ENCODE measurements around the gene GRIK3. TPM values are rescaled to one million over a fixed set of nuclear protein-coding genes. Genes with fewer than 3 reads are reported as not detected.

GRIK3 gene
- total and polyA plus RNA-seq, 11 donors, result 0.06 to 1.6 (median 0.29) TPM

GRCh38 chr1:36821386-36821785 lies 212.9 kb downstream of the GRIK3 start:
- Histone ChIP-seq H3K27me3 (peaks cover 0 to 61% (median 10%) of the 10 kb centered on the region in 9 donors), H3K4me3 (no peak overlapping the region), H3K27ac (no peak overlapping the region), H3K4me1 (no peaks in the 10 kb centered on the region), H3K9me3 (no peaks in the 10 kb centered on the region), H3K36me3 (no peaks in the 10 kb centered on the region)
- intact Hi-C loops (cut with DNase I), result no loop called here
- no peak for TF ChIP-seq POLR2A (IDR thresholded peaks at IDR 0.05)
- TF ChIP-seq, protein P1, sequence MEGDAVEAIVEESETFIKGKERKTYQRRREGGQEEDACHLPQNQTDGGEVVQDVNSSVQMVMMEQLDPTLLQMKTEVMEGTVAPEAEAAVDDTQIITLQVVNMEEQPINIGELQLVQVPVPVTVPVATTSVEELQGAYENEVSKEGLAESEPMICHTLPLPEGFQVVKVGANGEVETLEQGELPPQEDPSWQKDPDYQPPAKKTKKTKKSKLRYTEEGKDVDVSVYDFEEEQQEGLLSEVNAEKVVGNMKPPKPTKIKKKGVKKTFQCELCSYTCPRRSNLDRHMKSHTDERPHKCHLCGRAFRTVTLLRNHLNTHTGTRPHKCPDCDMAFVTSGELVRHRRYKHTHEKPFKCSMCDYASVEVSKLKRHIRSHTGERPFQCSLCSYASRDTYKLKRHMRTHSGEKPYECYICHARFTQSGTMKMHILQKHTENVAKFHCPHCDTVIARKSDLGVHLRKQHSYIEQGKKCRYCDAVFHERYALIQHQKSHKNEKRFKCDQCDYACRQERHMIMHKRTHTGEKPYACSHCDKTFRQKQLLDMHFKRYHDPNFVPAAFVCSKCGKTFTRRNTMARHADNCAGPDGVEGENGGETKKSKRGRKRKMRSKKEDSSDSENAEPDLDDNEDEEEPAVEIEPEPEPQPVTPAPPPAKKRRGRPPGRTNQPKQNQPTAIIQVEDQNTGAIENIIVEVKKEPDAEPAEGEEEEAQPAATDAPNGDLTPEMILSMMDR (IDR thresholded peaks at IDR 0.05), result no peak
- no peak for ATAC-seq
- WGBS, 4 donors, result 68 to 76% (median 75%) methylated on average over 7 of the region's 7 CpGs
- DNase-seq, result no peak

DNA sequence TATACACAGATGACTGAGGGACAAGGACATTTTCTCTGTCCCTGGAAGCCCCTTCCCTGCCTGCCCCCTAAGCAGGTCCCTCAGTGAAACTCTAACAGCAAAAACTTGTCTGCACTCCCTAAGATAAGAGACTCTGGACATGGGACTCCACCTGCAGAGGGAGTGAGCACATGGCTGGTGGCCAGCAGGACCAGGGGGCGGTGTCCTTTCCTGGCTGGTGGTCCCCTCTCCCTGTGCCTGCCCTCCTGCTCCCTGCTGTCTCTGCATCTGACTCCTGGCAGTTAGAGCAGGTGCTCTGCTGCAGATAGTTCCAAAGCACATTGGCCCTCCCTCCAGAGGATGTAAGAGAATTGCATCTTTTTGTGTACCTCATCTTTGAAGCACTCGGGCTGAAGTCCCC lies 215.5 kb downstream of the GRIK3 start:
- intact Hi-C loops (cut with DNase I), result no loop called here
- peaks cover 0 to 44% (median 10%) of the 10 kb centered on the region in 9 donors for H3K27me3 ChIP-seq
- 47 to 55% (median 50%) methylated on average over 2 of the region's 2 CpGs for WGBS, 4 donors

GRCh38 chr1:36816348-36816747 lies 218.0 kb downstream of the GRIK3 start:
- no peak for DNase-seq
- peaks cover 0 to 46% (median 13%) of the 10 kb centered on the region in 9 donors for H3K27me3 ChIP-seq
- H3K9me3 ChIP-seq, result no peaks in the 10 kb centered on the region
- TF ChIP-seq, protein P1 (IDR thresholded peaks at IDR 0.05), result no peak
- no peak for TF ChIP-seq POLR2A (IDR thresholded peaks at IDR 0.05)
- intact Hi-C loops (cut with DNase I), result no loop called here
- no peaks in the 10 kb centered on the region for H3K4me1 ChIP-seq
- ATAC-seq, result no peak
- WGBS, 4 donors, result 69 to 85% (median 72%) methylated on average over 2 of the region's 2 CpGs
- no peaks in the 10 kb centered on the region for H3K36me3 ChIP-seq
- H3K27ac ChIP-seq, result no peak overlapping the region
- no peak overlapping the region for H3K4me3 ChIP-seq

More for the DNA sequence above, 215.5 kb downstream of the GRIK3 start:
- ATAC-seq (no peak), DNase-seq (no peak)
- no peaks in the 10 kb centered on the region for H3K9me3 ChIP-seq
- no peak overlapping the region for H3K27ac ChIP-seq
- no peak overlapping the region for H3K4me3 ChIP-seq
- H3K4me1 ChIP-seq, result no peaks in the 10 kb centered on the region
- no peak for TF ChIP-seq POLR2A (IDR thresholded peaks at IDR 0.05)
- TF ChIP-seq, protein P1 (IDR thresholded peaks at IDR 0.05), result no peak
- no peaks in the 10 kb centered on the region for H3K36me3 ChIP-seq

GRCh38 chr1:36814774-36815173 lies 219.5 kb downstream of the GRIK3 start:
- no peaks in the 10 kb centered on the region for H3K9me3 ChIP-seq
- ATAC-seq, result no peak
- peaks cover 0 to 42% (median 9%) of the 10 kb centered on the region in 9 donors for H3K27me3 ChIP-seq
- no peak for TF ChIP-seq POLR2A (IDR thresholded peaks at IDR 0.05)
- TF ChIP-seq, protein P1 (IDR thresholded peaks at IDR 0.05), result no peak
- DNase-seq, result no peak
- WGBS, 4 donors, result 65 to 69% (median 68%) methylated on average over 4 of the region's 4 CpGs
- H3K36me3 ChIP-seq, result no peaks in the 10 kb centered on the region
- intact Hi-C loops (cut with DNase I), result no loop called here
- no peaks in the 10 kb centered on the region for H3K4me1 ChIP-seq
- H3K4me3 ChIP-seq, result no peak overlapping the region
- no peak overlapping the region for H3K27ac ChIP-seq
